Left lung (tissue), 14 donors: ENCODE data around the gene MRPL33. TPM values are rescaled to one million over a fixed set of nuclear protein-coding genes. Genes with fewer than 3 reads are reported as not detected.

ENCODE experiments used
- ATAC-seq: fragments of 200-7000 bp; cut with Tn5 transposase; one replicate; pipeline ENCODE4 v1.9.1; 2020; ENCODE audit warnings: moderate library complexity
- DNase-seq, 4 donors: peaks; one replicate each; pipeline ENCODE4 v3.0.0-alpha.2; 2013 to 2020
- H3K27ac ChIP-seq, 2 donors: fragments of 200-600 bp; sonication (generic) in 1 of 2; one replicate each; pipeline versions ENCODE4 v1.5.0 to v1.8.0; 2020 to 2021
- H3K27me3 ChIP-seq, 2 donors: fragments of 200-600 bp; sonication (generic) in 1 of 2; one replicate each; pipeline versions ENCODE4 v1.5.0 to v1.8.0; 2020 to 2021
- H3K36me3 ChIP-seq, 2 donors: fragments of 200-600 bp; sonication (generic) in 1 of 2; one replicate each; pipeline versions ENCODE4 v1.5.0 to v1.8.0; 2020 to 2021
- H3K4me1 ChIP-seq, 2 donors: fragments of 200-600 bp; one replicate each; pipeline ENCODE4 v1.8.0; 2021
- H3K4me3 ChIP-seq, 2 donors: fragments of 200-600 bp; sonication (generic) in 1 of 2; one replicate each; pipeline versions ENCODE4 v1.5.0 to v1.8.0; 2020 to 2021; ENCODE audit warnings: mild to moderate bottlenecking in 1 of 2
- H3K9me3 ChIP-seq, 2 donors: fragments of 200-600 bp; sonication (generic) in 1 of 2; one replicate each; pipeline versions ENCODE4 v1.5.0 to v1.8.0; 2020 to 2021
- intact Hi-C, 2 donors: fragments of 100-400 bp; cut with DNase I; formaldehyde crosslinking; loops; one replicate each; pipeline versions ENCODE4 v1.11.2 to v1.14.2; 2022
- long read RNA-seq, 12 donors: library from polyadenylated mRNA in 2 of 12; unstranded in 2 of 12; transcript quantifications; one replicate each; pipeline ENCODE4 v2.0.0 and lab custom pipeline, GENCODE V29; 2019 to 2026
- polyA plus RNA-seq, 6 donors: library from polyadenylated mRNA; unstranded; fragments of 120-200 nt; gene quantifications; one replicate each; pipeline ENCODE4 v1.2.1, GENCODE V29; 2013; ENCODE audit not compliant: insufficient read length in 6 of 6
- total RNA-seq, 2 donors: library from RNA; stranded (reverse); fragmentation: NEBNext Ultra II Directional; extraction: Animal tissue kit (Norgen Biotek cat#: 25700); gene quantifications; one replicate each; pipeline ENCODE4 v1.2.1, GENCODE V29; 2021
- TF ChIP-seq, protein P1 (sequence below), 2 donors: fragments of 200-600 bp; sonication (generic) in 1 of 2; IDR thresholded peaks; one replicate each; pipeline versions ENCODE4 v1.5.0 to v1.8.0; 2021; ENCODE audit warnings: antibody characterized with exemption in 2 of 2
- donor health status: DM: no; HTN: yes; CAD: no.
- donor health status: DM: no; HTN: no; CAD: no.

MRPL33 gene
- total RNA-seq (100 to 1,000 TPM in 1 of 2 donors, 10 to 100 TPM in 1; 75.2 to 110 TPM), polyA plus RNA-seq (100 to 1,000 TPM in 3 of 6 donors, 10 to 100 TPM in 3; 94.1 to 113 (median 101) TPM)
- long read RNA-seq, donor 1, partial matches to known transcripts = 31 of 172 reads
- long read RNA-seq, donor 1, other reads (novel, unspliced or antisense) = 141 of 172 reads
- long read RNA-seq, donor 2, partial matches to known transcripts = 22 of 122 reads
- long read RNA-seq, donor 2, other reads (novel, unspliced or antisense) = 100 of 122 reads
- long read RNA-seq, donor 3, partial matches to known transcripts = 14 of 124 reads
- long read RNA-seq, donor 3, other reads (novel, unspliced or antisense) = 110 of 124 reads
- long read RNA-seq, donor 4, transcript MRPL33-201 (4 exons, 518 nt) = minor isoform, 21 of 114 reads
- long read RNA-seq, donor 4, transcript MRPL33-202 (3 exons, 404 nt) = major isoform, 41 of 114 reads
- long read RNA-seq, donor 4, partial matches to known transcripts = 27 of 114 reads
- long read RNA-seq, donor 4, other reads (novel, unspliced or antisense) = 23 of 114 reads
- long read RNA-seq, donor 5, partial matches to known transcripts = 23 of 140 reads
- long read RNA-seq, donor 5, other reads (novel, unspliced or antisense) = 115 of 140 reads
- long read RNA-seq, donor 6, partial matches to known transcripts = 23 of 179 reads
- long read RNA-seq, donor 6, other reads (novel, unspliced or antisense) = 156 of 179 reads
- long read RNA-seq, donor 7, partial matches to known transcripts = 5 of 57 reads
- long read RNA-seq, donor 7, other reads (novel, unspliced or antisense) = 52 of 57 reads
- long read RNA-seq, donor 8, partial matches to known transcripts = 9 of 54 reads
- long read RNA-seq, donor 8, other reads (novel, unspliced or antisense) = 45 of 54 reads
- long read RNA-seq, donor 9 = 0 reads
- long read RNA-seq, donor 10, transcript MRPL33-201 (4 exons, 518 nt) = minor isoform, 8 of 31 reads
- long read RNA-seq, donor 10, transcript MRPL33-202 (3 exons, 404 nt) = major isoform, 12 of 31 reads
- long read RNA-seq, donor 10, partial matches to known transcripts = 0 of 31 reads
- long read RNA-seq, donor 10, other reads (novel, unspliced or antisense) = 11 of 31 reads
- long read RNA-seq, donor 11, partial matches to known transcripts = 21 of 121 reads
- long read RNA-seq, donor 11, other reads (novel, unspliced or antisense) = 100 of 121 reads
- long read RNA-seq, donor 12, partial matches to known transcripts = 0 of 68 reads
- long read RNA-seq, donor 12, other reads (novel, unspliced or antisense) = 66 of 68 reads

DNA sequence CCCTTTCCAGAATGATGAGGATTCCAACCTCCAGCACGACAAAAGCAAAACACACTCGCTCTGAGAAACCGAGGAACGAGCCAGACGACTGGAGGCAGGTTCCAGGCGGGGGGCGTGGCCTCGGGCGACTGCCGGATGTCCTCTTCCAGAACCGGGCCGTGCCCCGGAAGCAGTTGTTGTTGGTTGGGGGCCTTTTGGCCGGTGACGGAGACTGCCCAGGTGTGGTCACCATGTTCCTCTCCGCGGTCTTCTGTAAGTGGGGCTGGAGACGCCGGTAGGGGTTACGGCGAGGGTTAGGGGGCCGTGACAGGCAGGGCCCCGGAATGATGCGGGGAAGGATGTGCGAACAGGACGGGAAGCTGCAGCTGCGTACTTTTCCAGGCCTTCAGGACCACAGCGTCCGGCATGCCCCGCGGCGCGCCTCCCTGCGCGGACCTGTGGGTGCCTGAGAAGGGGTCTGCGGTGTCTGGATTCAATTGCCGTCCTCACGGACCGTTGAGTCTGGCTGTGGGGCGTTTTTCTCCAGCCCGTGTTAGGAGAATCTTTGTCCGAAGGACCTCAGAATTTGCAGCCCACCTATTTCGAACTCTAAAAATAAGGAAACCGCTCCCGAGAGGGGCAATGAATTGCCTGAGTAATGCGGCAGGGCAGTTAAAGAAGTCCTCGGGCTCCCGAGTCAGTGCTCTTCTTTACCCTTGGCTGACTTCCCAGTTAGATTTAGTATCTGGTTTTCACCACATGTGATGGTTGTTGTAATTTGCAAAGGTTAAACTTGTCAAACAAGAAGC, at the start of gene MRPL33:
TSS of gene MRPL33 (plus strand) at position 172 of the 788 bp plus-strand sequence. CDS start at position 231, 59 bp downstream.
- peak within 1 kb of the TSS; percentile 74 to 81 for H3K4me3 ChIP-seq
- ATAC-seq (peak; percentile 98), DNase-seq (peak; percentile 92 to 97 (median 94))
- intact Hi-C loops = no loop called here
- peaks cover 0 to 13% of the 10 kb centered on the region in 2 donors for H3K36me3 ChIP-seq
- TF ChIP-seq, protein P1, sequence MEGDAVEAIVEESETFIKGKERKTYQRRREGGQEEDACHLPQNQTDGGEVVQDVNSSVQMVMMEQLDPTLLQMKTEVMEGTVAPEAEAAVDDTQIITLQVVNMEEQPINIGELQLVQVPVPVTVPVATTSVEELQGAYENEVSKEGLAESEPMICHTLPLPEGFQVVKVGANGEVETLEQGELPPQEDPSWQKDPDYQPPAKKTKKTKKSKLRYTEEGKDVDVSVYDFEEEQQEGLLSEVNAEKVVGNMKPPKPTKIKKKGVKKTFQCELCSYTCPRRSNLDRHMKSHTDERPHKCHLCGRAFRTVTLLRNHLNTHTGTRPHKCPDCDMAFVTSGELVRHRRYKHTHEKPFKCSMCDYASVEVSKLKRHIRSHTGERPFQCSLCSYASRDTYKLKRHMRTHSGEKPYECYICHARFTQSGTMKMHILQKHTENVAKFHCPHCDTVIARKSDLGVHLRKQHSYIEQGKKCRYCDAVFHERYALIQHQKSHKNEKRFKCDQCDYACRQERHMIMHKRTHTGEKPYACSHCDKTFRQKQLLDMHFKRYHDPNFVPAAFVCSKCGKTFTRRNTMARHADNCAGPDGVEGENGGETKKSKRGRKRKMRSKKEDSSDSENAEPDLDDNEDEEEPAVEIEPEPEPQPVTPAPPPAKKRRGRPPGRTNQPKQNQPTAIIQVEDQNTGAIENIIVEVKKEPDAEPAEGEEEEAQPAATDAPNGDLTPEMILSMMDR (IDR thresholded peaks at IDR 0.05) = no peak
- no peaks in the 10 kb centered on the region for H3K27me3 ChIP-seq
- H3K27ac ChIP-seq = peak within 1 kb of the TSS; percentile 91
- H3K4me1 ChIP-seq = peaks cover 22 to 54% of the 10 kb centered on the region in 2 donors
- H3K9me3 ChIP-seq = no peaks in the 10 kb centered on the region

DNA sequence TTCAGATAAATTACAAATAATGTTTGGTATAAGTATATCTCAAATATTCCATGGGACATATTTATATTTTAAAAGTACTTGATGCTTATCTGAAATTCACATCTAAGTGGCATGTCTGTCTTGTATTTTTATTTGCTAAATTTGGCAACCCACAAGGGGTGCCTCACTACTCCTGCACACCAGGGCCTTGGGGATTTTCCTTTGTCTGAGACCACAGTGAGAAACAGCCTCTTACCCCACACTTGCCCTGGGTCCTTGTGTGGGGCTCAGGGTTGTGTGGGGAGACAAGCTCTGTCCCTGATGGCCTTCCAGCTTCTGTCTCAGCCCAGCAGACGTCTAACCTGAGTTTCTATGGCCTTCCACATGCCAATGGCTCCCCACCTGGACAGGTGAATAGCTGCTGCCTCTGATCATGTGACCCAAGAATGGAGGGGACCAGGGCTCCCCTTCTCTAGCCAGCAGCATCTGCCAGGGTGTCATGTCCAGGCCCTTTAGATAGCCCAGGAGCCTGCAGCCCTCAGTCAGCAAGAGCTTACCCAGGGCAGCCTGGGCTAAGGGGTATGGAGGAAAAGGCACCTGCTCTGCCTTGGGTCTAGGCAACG, 49.5 kb upstream of the MRPL33 start:
- no peaks in the 10 kb centered on the region for H3K36me3 ChIP-seq
- no peak overlapping the region for H3K4me3 ChIP-seq
- intact Hi-C loops = no loop called here
- ATAC-seq (peak; percentile 45), DNase-seq (no peak)
- H3K27me3 ChIP-seq = peaks cover 0 to 11% of the 10 kb centered on the region in 2 donors
- H3K4me1 ChIP-seq = peaks cover 12 to 42% of the 10 kb centered on the region in 2 donors
- peak overlapping the region; percentile 1 to 59 for H3K27ac ChIP-seq
- no peaks in the 10 kb centered on the region for H3K9me3 ChIP-seq
- TF ChIP-seq, protein P1 (IDR thresholded peaks at IDR 0.05) = no peak

DNA sequence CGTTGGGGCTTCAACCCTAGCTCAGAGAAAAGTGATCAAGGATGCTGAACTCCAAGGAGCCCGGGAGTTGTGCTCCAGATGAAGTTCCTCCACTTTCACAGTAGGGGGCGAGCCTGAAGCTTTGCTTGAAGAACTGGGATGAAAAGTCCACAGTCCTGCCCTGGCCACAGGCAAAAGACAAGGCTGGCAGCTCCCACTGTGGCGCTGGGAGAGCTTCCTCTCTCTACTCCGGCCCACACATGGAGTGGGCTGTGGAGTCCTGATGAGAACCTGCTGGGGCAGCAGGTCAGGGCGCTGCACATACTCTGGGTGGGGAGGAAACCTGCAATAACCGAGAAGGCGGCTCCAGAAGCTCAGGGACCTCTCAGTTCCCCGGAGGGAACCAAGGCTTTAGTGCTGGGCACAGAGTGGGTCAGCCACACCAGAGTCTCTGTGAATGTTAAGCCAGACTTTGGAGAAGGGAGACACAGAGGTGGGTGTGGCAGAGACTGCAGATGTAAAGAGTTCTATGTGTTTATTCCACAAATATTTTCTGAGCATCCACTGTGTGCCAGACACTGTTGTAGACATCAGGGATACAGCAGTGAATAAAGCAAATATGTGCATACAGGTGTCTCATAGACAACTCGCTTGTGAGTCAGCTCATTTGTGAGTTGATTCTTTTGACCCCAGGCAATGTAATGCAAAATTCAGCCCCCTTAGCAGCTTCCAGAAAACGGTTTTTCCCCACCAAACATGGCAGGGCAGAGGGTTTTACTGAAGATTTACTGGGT, 48.0 kb upstream of the MRPL33 start:
- TF ChIP-seq, protein P1 (IDR thresholded peaks at IDR 0.05) = peak; percentile 88
- DNase-seq (peak in 2 of 4 donors; percentile 67 to 71), ATAC-seq (peak; percentile 70)
- Histone ChIP-seq H3K9me3 (no peaks in the 10 kb centered on the region), H3K4me3 (no peak overlapping the region), H3K27ac (peak overlapping the region; percentile 14 to 76), H3K36me3 (no peaks in the 10 kb centered on the region), H3K27me3 (no peaks in the 10 kb centered on the region), H3K4me1 (peaks cover 12 to 51% of the 10 kb centered on the region in 2 donors)
- intact Hi-C loops = no loop called here

DNA sequence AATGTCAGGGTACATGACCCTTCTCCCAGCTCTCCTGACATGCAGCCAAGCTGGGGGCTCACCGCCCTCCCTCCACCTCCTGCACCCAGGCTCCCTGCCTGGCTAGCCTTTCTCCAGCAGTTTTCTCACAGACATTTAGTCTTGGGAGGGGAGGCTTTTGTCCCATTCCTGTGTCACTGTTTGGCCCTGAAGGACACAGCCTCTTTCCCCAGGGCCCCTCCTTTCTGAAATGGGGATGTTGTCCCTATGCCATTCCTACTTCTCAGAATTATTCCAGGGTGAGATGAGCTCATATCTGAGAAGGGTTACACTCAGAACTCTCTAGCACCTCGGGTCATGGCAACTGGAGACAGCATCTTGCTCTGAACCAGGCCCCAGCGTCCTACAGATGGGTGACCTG, 47.3 kb upstream of the MRPL33 start:
- DNase-seq (no peak), ATAC-seq (no peak)
- peaks cover 12 to 53% of the 10 kb centered on the region in 2 donors for H3K4me1 ChIP-seq
- TF ChIP-seq, protein P1 (IDR thresholded peaks at IDR 0.05) = no peak
- no peak overlapping the region for H3K4me3 ChIP-seq
- H3K36me3 ChIP-seq = no peaks in the 10 kb centered on the region
- H3K27ac ChIP-seq = peak overlapping the region; percentile 14 to 76
- intact Hi-C loops = no loop called here
- no peaks in the 10 kb centered on the region for H3K9me3 ChIP-seq
- H3K27me3 ChIP-seq = no peaks in the 10 kb centered on the region
